CD14-positive monocyte (primary cell): ENCODE data around the gene PTPRD. TPM values are rescaled to one million over a fixed set of nuclear protein-coding genes. Genes with fewer than 3 reads are reported as not detected.

ENCODE experiments used
- DNase-seq, 3 donors: peaks; one replicate each; pipeline ENCODE4 v3.0.0-alpha.2; 2011 to 2022
- H2AFZ ChIP-seq: 2 replicates; pipeline ENCODE4 v1.6.0; 2012; ENCODE audit warnings: mild to moderate bottlenecking, low read depth, low read length, inconsistent platforms; ENCODE audit not compliant: insufficient read depth, poor library complexity, severe bottlenecking
- H3K27ac ChIP-seq, 2 donors: 1 replicate in 1 of 2; 2 replicates in 1 of 2; pipeline ENCODE4 v1.5.1; 2012 to 2013; ENCODE audit warnings: low read length in 2 of 2, control low read depth in 1 of 2, inconsistent platforms in 1 of 2, low read depth in 1 of 2, mild to moderate bottlenecking in 1 of 2
- H3K27me3 ChIP-seq, 2 donors: one replicate each; pipeline versions ENCODE4 v1.6.0 to v1.6.1; 2011 to 2013; ENCODE audit warnings: low read length in 2 of 2; ENCODE audit not compliant: control insufficient read depth in 2 of 2, insufficient read depth in 2 of 2
- H3K36me3 ChIP-seq, 2 donors: replicated peaks in 1 of 2; 1 replicate in 1 of 2; 2 replicates in 1 of 2; pipeline versions ENCODE4 v1.5.1 to v1.6.1; 2012 to 2013; ENCODE audit warnings: low read length in 2 of 2, control low read depth in 1 of 2, inconsistent platforms in 1 of 2, mild to moderate bottlenecking in 1 of 2; ENCODE audit not compliant: insufficient read depth in 2 of 2, control insufficient read depth in 1 of 2
- H3K4me1 ChIP-seq, 2 donors: 1 replicate in 1 of 2; 2 replicates in 1 of 2; pipeline versions ENCODE4 v1.5.1 to v1.6.1; 2012 to 2013; ENCODE audit warnings: low read length in 2 of 2, control low read depth in 1 of 2, inconsistent platforms in 1 of 2, mild to moderate bottlenecking in 1 of 2, moderate library complexity in 1 of 2; ENCODE audit not compliant: insufficient read depth in 2 of 2, control insufficient read depth in 1 of 2
- H3K4me2 ChIP-seq: replicated peaks from 2 replicates; pipeline ENCODE3; 2012; ENCODE audit warnings: low read length, moderate library complexity, mild to moderate bottlenecking; ENCODE audit not compliant: poor library complexity, severe bottlenecking; ENCODE audit errors: extremely low read depth
- H3K4me3 ChIP-seq, 3 experiments: fragments of 200-600 bp in 1 of 3; sonication (generic) in 1 of 3; replicated peaks in 1 of 3; 1 replicate in 2 of 3; 2 replicates in 1 of 3; pipeline ENCODE4 v1.5.1; 2011 to 2013; ENCODE audit warnings: low read length in 3 of 3, mild to moderate bottlenecking in 3 of 3, control low read depth in 2 of 3, low read depth in 2 of 3, inconsistent platforms in 1 of 3, moderate library complexity in 1 of 3
- H3K79me2 ChIP-seq: 2 replicates; pipeline ENCODE4 v1.6.0; 2012; ENCODE audit warnings: mild to moderate bottlenecking, control low read depth, inconsistent platforms, low read length, moderate library complexity; ENCODE audit not compliant: insufficient read depth
- H3K9ac ChIP-seq: 2 replicates; pipeline ENCODE4 v1.6.0; 2017; ENCODE audit warnings: low read length, mild to moderate bottlenecking; ENCODE audit not compliant: insufficient read depth, poor library complexity, severe bottlenecking
- H3K9me3 ChIP-seq, 2 donors: replicated peaks in 1 of 2; 1 replicate in 1 of 2; 2 replicates in 1 of 2; pipeline versions ENCODE4 v1.5.1 to v1.6.1; 2012 to 2013; ENCODE audit warnings: low read length in 2 of 2, control low read depth in 1 of 2; ENCODE audit not compliant: control insufficient read depth in 1 of 2, insufficient read depth in 1 of 2
- H4K20me1 ChIP-seq: 2 replicates; pipeline ENCODE4 v1.6.0; 2012; ENCODE audit warnings: mild to moderate bottlenecking, low read length, control low read depth, moderate library complexity; ENCODE audit not compliant: insufficient read depth
- H3K27ac Mint-ChIP-seq, 7 donors: one replicate each; pipeline ENCODE4 v1.8.0; 2020; ENCODE audit warnings: mild to moderate bottlenecking in 7 of 7, mixed read lengths in 7 of 7, moderate library complexity in 6 of 7, inconsistent platforms in 2 of 7
- H3K27me3 Mint-ChIP-seq, 3 donors: one replicate each; pipeline ENCODE4 v1.8.0; 2021 to 2022; ENCODE audit warnings: low read depth in 3 of 3, mild to moderate bottlenecking in 3 of 3, mixed read lengths in 3 of 3, moderate library complexity in 3 of 3, inconsistent platforms in 1 of 3
- H3K36me3 Mint-ChIP-seq, 2 donors: one replicate each; pipeline ENCODE4 v1.8.0; 2020; ENCODE audit warnings: mixed read lengths in 2 of 2, inconsistent platforms in 1 of 2, mild to moderate bottlenecking in 1 of 2
- H3K4me1 Mint-ChIP-seq: one replicate; pipeline ENCODE4 v1.8.0; 2020; ENCODE audit warnings: mild to moderate bottlenecking, mixed read lengths
- H3K4me3 Mint-ChIP-seq, 2 donors: one replicate each; pipeline ENCODE4 v1.8.0; 2020; ENCODE audit warnings: mild to moderate bottlenecking in 2 of 2, mixed read lengths in 2 of 2, moderate library complexity in 1 of 2
- H3K9me3 Mint-ChIP-seq, 7 donors: one replicate each; pipeline ENCODE4 v1.8.0; 2020 to 2022; ENCODE audit warnings: mixed read lengths in 7 of 7, mild to moderate bottlenecking in 6 of 7, moderate library complexity in 6 of 7, inconsistent platforms in 2 of 7
- WGBS: methylation state at CpG from one replicate; pipeline ENCODE4 v1.1.5; 2013; ENCODE audit warnings: missing lambda C conversion rate; ENCODE audit not compliant: insufficient coverage; 5-methylcytosine and 5-hydroxymethylcytosine counted together
- intact Hi-C, 2 donors: fragments of 100-400 bp; cut with micrococcal nuclease; formaldehyde crosslinking; loops; one replicate each; pipeline versions ENCODE4 v1.15.0 to v1.15.1; 2023
- polyA plus RNA-seq, 3 donors: library from polyadenylated mRNA; depleted of rRNA in 1 of 3; unstranded in 2 of 3; stranded (reverse) in 1 of 3; fragments of 300-500 nt in 2 of 3; fragments of >200 nt in 1 of 3; fragmentation: Illumina TruSeq in 2 of 3; gene quantifications; 1 replicate in 2 of 3; 2 replicates in 1 of 3; pipeline ENCODE4 v1.2.3, GENCODE V29; 2012 to 2021
- TF ChIP-seq, protein P1 (sequence below): fragments of 200-600 bp; IDR thresholded peaks from one replicate; pipeline ENCODE4 v1.8.0; 2022; ENCODE audit warnings: antibody characterized with exemption, mild to moderate bottlenecking

The PTPRD gene
- polyA plus RNA-seq, 3 donors, result not detected

DNA sequence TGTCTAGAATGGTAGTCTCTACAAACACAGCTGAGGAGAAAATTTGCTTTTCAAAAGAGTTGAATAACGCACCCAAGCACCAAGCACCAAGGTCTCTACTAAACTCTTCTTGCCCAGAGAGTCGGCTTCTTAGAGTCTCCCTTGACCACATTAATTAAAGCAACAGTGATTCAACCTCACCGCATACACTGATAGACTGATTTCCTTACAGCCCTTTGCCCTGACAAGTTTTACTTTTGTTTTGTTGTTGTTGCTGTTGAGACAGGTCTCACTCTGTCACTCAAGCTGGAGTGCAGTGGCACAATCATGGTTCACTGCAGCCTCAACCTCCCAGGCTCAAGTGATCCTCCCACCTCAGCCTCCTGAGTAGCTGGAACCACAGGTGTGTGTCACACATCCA is 1777.5 kb downstream of the PTPRD start:
- Histone ChIP-seq H3K9ac (no peak overlapping the region), H3K9me3 (no peaks in the 10 kb centered on the region), H3K36me3 (no peaks in the 10 kb centered on the region), H2AFZ (no peak overlapping the region), H4K20me1 (no peaks in the 10 kb centered on the region), H3K27ac (no peak overlapping the region), H3K27me3 (no peaks in the 10 kb centered on the region), H3K4me1 (no peaks in the 10 kb centered on the region), H3K79me2 (no peaks in the 10 kb centered on the region), H3K4me2 (no peak overlapping the region), H3K4me3 (no peak overlapping the region)
- Mint-ChIP-seq H3K36me3 (no peaks in the 10 kb centered on the region), H3K27ac (no peak overlapping the region), H3K4me1 (no peaks in the 10 kb centered on the region), H3K4me3 (no peak overlapping the region), H3K9me3 (peaks cover 0 to 6% (median 2%) of the 10 kb centered on the region in 7 donors), H3K27me3 (peaks cover 0 to 3% (median 0%) of the 10 kb centered on the region in 3 donors)
- DNase-seq, result no peak
- intact Hi-C loops, result no loop called here
- 100% methylated on average over 2 of the region's 3 CpGs for WGBS
- TF ChIP-seq, protein P1, sequence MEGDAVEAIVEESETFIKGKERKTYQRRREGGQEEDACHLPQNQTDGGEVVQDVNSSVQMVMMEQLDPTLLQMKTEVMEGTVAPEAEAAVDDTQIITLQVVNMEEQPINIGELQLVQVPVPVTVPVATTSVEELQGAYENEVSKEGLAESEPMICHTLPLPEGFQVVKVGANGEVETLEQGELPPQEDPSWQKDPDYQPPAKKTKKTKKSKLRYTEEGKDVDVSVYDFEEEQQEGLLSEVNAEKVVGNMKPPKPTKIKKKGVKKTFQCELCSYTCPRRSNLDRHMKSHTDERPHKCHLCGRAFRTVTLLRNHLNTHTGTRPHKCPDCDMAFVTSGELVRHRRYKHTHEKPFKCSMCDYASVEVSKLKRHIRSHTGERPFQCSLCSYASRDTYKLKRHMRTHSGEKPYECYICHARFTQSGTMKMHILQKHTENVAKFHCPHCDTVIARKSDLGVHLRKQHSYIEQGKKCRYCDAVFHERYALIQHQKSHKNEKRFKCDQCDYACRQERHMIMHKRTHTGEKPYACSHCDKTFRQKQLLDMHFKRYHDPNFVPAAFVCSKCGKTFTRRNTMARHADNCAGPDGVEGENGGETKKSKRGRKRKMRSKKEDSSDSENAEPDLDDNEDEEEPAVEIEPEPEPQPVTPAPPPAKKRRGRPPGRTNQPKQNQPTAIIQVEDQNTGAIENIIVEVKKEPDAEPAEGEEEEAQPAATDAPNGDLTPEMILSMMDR, result no peak

DNA sequence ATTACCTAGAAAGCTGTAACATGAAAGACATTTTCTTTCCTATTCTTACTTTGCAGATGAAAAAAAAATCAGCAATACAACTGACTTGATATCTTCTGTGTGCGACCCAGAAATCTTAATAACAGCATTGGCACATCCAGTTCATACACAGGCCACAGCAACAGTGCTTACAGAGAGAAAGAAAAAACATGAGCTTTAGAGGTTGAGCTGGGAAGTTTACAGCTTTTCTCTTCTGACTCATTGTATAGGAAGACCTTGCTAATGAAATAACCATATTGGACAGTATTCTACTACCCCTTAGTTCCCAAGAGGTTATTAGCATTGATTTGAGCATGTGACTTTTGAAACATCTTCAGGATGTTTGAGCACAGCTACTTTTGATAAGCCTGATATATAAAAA is 1779.8 kb downstream of the PTPRD start:
- Histone ChIP-seq H3K27ac (no peak overlapping the region), H3K4me3 (no peak overlapping the region), H3K4me2 (no peak overlapping the region), H3K9ac (no peak overlapping the region), H2AFZ (no peak overlapping the region), H3K27me3 (no peaks in the 10 kb centered on the region), H3K36me3 (no peaks in the 10 kb centered on the region), H3K9me3 (no peaks in the 10 kb centered on the region), H3K79me2 (no peaks in the 10 kb centered on the region), H3K4me1 (no peaks in the 10 kb centered on the region), H4K20me1 (no peaks in the 10 kb centered on the region)
- intact Hi-C loops, result no loop called here
- no peak overlapping the region for H3K27ac Mint-ChIP-seq
- H3K4me1 Mint-ChIP-seq, result no peaks in the 10 kb centered on the region
- TF ChIP-seq, protein P1, result no peak
- no peaks in the 10 kb centered on the region for H3K36me3 Mint-ChIP-seq
- WGBS, result no CpG with 5 or more reads among the region's 1 CpG
- DNase-seq, result no peak
- peaks cover 0 to 4% (median 3%) of the 10 kb centered on the region in 7 donors for H3K9me3 Mint-ChIP-seq
- peaks cover 0 to 3% (median 0%) of the 10 kb centered on the region in 3 donors for H3K27me3 Mint-ChIP-seq
- H3K4me3 Mint-ChIP-seq, result no peak overlapping the region
